ENCODE measurements around the gene VPS37D.
"Not testable (repeated sequence)": the region's sequence is repeated elsewhere in the genome, so short reads cannot be mapped to it uniquely, and the experiment has no call there.

The VPS37D gene

GRCh38 chr7:73646785-73647724 lies 20.6 kb upstream of the VPS37D start:
- no peak for DNase-seq (ENCODE audit: low read depth)

- DNase-seq (ENCODE audit: low read depth): peak; percentile 17
These were observed 19.7 kb upstream of the VPS37D start for GRCh38 chr7:73647725-73648592.

GRCh38 chr7:73648593-73649332 lies 18.9 kb upstream of the VPS37D start:
- DNase-seq (ENCODE audit: low read depth): no peak

GRCh38 chr7:73649576-73649975 lies 18.1 kb upstream of the VPS37D start:
- DNase-seq (ENCODE audit: low read depth): no peak

- DNase-seq (ENCODE audit: low read depth): no peak
These were observed 17.1 kb upstream of the VPS37D start for GRCh38 chr7:73650524-73650923.

GRCh38 chr7:73652541-73652949 lies 15.1 kb upstream of the VPS37D start:
- no peak for DNase-seq (ENCODE audit: low read depth)

- DNase-seq (ENCODE audit: low read depth): not testable (repeated sequence)
These were observed 12.3 kb upstream of the VPS37D start for GRCh38 chr7:73655309-73655708.

- DNase-seq (ENCODE audit: low read depth): no peak
These were observed 7.6 kb upstream of the VPS37D start for GRCh38 chr7:73659983-73660382.

- DNase-seq (ENCODE audit: low read depth): not testable (repeated sequence)
These were observed 7.0 kb upstream of the VPS37D start for GRCh38 chr7:73660594-73660993.

- DNase-seq (ENCODE audit: low read depth): no peak
These were observed 4.6 kb upstream of the VPS37D start for GRCh38 chr7:73663033-73663432.

GRCh38 chr7:73668103-73668885 lies 663 bp downstream of the VPS37D start:
- DNase-seq (ENCODE audit: low read depth): no peak

- DNase-seq (ENCODE audit: low read depth): no peak
These were observed 1.2 kb downstream of the VPS37D start for GRCh38 chr7:73668886-73669230.

GRCh38 chr7:73669288-73669701 lies 1.7 kb downstream of the VPS37D start:
- DNase-seq (ENCODE audit: low read depth): no peak

- no peak for DNase-seq (ENCODE audit: low read depth)
These were observed 2.3 kb downstream of the VPS37D start for GRCh38 chr7:73669858-73670385.

- DNase-seq (ENCODE audit: low read depth): no peak
These were observed 3.7 kb downstream of the VPS37D start for GRCh38 chr7:73671322-73671661.

GRCh38 chr7:73671857-73672445 lies 4.3 kb downstream of the VPS37D start:
- DNase-seq (ENCODE audit: low read depth): no peak

GRCh38 chr7:73674468-73675124 lies 7.0 kb downstream of the VPS37D start:
- no peak for DNase-seq (ENCODE audit: low read depth)

GRCh38 chr7:73676062-73676461 lies 8.4 kb downstream of the VPS37D start:
- DNase-seq (ENCODE audit: low read depth): not testable (repeated sequence)

GRCh38 chr7:73678862-73679261 lies 11.2 kb downstream of the VPS37D start:
- DNase-seq (ENCODE audit: low read depth): no peak

- DNase-seq (ENCODE audit: low read depth): no peak
These were observed 12.1 kb downstream of the VPS37D start for GRCh38 chr7:73679709-73680108.
